Measurements from ENCODE around the gene RNPS1.

The RNPS1 gene, protein sequence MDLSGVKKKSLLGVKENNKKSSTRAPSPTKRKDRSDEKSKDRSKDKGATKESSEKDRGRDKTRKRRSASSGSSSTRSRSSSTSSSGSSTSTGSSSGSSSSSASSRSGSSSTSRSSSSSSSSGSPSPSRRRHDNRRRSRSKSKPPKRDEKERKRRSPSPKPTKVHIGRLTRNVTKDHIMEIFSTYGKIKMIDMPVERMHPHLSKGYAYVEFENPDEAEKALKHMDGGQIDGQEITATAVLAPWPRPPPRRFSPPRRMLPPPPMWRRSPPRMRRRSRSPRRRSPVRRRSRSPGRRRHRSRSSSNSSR

GRCh38 chr16:2267913-2268666, at the start of gene RNPS1:
TSS of gene RNPS1 (minus strand) at chr16:2268126. CDS start at chr16:2264643, 3,483 bp downstream.
- DNase-seq = peak; percentile 80

GRCh38 chr16:2317231-2318020, 49.5 kb upstream of the RNPS1 start:
- no peak for DNase-seq

DNA sequence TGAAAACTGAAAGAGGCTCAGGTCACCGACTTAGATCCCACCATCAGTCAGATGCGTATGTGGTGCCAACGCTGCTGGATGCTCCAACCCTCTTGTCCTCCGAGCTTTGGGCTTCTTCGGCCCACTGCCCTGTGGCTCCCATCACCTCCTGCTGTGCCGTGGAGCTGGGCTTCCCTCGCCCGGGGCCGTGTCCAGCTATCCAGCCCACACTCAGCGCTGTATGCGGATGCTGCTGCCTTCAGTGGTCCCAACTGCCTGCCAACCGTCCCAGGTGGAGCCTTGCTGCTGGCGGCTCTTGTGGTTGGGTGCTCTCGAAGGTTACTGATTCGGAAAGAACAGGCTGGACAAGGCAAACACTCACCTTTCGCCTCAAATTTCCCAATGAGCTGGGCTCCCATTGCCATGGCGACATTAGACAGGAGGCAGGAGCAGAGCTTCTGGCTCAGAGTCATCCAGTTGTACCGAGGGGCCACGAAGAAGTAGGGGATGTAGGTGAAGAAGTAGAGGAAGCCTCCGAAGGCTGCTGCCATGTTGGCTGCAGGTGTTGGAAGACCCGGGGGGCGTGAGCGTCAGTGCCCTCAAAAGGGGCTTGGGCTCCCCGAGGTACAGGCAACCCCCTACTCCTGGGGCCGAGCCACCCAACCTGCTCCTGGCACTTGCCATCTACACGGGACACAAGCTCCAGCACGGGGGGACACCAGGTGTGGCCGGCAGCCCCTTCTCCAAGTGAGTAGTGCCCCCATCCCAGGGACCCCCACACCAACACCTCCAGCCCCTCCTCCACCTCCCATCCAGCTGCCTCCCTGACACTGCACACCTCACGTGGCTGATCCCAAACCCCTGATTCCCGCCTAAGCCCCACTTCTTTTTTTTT, 40.4 kb upstream of the RNPS1 start:
- DNase-seq = peak; percentile 77

GRCh38 chr16:2299915-2300192, 31.9 kb upstream of the RNPS1 start:
- DNase-seq = no peak

DNA sequence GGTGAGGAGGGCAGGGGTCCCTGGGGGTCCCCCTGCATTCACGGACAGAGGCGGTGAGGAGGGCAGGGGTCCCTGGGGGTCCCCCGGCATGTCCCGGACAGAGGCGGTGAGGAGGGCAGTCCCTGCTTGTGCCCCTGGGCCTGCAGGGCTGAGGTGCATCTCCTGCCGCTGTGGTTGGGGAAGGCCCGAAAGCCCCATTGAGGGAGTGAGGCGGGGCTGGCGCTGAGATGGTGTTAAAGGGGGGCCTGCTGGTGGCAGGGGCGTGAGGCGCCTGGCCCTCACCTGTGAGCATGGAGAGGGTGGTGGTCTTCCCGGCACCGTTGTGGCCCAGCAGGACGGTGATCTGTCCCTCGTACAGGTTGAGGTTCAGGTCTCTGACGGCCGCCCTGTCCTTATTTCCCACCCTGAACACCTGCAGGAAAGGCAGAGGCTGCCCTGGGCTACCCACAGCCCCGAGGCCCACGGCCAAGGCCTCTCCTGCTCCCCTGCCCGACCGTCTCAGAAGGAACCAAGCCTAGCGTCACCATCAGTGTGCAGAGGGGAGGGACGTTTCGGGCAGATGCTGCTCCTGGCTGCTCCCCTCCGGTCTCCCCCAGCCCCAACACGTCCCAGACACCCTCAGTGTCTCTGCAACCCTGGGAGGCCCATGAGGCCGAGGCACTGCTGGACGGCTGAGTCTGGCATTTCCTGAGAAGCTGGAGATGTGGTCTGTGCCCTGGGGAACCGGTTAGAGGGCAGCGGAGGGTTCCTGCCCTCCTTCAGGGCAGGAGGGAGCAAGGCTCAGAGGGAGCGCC, 31.4 kb upstream of the RNPS1 start:
- DNase-seq = no peak

- DNase-seq = no peak
Measured at GRCh38 chr16:2298621-2299020, 30.7 kb upstream of the RNPS1 start.

DNA sequence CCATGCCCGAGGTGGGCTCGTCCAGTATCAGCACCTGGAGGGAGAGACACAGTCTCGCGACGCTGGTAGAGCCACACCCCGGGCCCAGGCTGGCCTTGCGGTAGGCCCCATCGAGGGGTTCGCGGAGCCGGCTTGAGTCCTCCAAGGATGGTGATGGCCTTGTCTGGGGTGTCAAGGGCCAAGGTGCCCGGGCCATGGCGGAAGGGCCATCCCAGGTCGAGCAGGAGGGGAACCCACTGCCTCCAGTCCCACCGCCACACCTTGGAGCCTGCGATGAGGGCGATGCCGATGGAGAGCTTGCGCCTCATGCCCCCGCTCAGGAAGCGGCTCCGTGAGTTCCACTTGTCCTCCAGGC, 29.6 kb upstream of the RNPS1 start:
- DNase-seq = no peak

- no peak for DNase-seq
Measured at GRCh38 chr16:2296661-2297505, 29.0 kb upstream of the RNPS1 start.

- no peak for DNase-seq
Measured at GRCh38 chr16:2295056-2295798, 27.3 kb upstream of the RNPS1 start.

DNA sequence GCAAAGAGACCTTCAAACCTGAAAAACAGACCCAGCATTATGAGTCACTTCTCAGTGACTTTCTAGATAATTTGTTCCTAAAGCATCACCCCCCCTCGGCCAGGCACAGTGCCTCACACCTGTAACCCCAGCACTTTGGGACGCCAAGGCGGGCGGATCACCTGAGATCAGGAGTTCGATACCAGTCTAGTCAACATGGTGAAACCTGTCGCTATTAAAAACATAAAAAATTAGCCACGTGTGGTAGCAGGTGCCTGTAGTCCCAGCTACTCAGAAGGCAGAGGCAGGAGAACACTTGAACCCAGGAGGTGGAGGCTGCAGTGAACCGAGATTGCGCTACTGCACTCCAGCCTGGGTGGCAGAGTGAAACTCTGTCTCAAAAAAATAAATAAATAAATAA, 24.3 kb upstream of the RNPS1 start:
- no peak for DNase-seq

DNA sequence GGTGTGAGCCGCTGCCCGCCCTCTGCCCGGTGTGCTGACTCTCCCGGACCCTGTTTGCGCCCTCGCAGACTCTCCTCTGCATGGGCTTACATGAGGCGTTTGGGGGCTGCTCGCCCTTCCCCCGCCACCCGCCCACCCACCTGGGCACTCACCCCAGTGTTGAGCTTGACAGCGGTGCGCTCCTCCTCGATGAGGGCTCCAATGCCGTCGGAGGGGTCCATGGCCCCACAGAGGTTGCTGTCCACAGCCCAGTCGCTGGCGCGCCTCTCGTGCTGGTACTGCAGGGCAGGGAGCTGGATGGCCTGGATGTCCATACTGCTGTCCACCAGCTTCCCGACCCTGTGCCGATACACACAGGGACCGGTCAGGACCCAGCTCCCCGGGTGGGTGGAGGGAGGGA, 21.4 kb upstream of the RNPS1 start:
- no peak for DNase-seq

DNA sequence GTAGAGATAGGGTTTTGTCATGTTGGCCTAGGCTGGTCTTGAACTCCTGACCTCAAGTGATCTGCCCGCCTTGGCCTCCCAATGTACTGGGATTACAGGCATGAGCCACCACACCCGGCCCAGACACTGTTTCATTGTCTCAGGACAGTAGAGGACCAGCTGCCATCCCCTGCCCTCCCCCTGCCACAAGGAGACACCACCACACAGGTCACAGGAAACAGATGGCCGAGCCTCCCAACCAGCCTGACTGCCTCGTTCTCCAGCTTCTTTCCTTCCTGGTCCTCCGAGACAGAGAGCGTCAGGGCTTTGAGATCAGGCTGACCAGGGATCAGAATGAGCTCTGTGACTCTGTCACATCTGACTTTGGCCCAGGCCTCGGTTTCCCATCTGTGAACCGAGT, 20.8 kb upstream of the RNPS1 start:
- no peak for DNase-seq

- DNase-seq = no peak
Measured at GRCh38 chr16:2287916-2288547, 20.1 kb upstream of the RNPS1 start.

- no peak for DNase-seq
Measured at GRCh38 chr16:2286550-2286949, 18.6 kb upstream of the RNPS1 start.

GRCh38 chr16:2285731-2286191, 17.8 kb upstream of the RNPS1 start:
- no peak for DNase-seq

DNA sequence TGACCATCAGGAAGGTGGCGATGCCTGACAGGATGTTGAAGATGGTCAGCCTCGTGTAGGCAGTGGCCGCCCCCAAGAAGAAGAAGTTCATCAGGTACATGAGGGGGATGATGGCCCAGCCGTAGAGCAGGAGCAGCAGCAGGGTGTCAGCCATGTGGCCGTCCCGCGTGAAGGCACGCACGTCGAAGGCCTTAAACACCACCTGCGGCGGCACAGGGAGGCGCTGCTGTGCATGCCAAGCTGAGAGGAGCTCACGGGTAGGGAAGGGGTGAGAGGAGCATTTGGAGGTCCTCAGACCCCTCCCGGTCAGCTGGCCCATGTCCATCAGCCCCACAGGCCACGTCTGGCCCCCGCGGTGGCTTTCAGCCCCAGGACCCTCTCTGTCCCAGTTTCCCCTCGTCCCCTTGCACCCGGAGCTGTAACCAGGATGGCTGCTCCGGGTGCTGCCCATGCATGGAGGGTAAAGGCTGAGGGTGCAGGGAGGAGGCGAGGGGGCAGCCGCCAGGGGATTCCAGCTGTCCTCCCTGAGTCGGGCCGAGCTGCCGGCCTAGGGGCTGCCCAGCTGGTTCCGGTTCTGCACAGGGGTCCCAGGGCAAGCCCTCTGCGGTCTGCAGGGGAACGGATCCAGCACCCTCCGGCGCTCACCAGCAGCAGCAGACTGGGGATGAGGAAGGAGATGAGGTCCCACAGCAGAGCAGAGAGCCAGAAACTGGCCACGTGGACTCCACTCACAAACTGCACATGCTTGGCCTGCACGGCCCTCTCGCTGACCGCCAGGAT, 17.1 kb upstream of the RNPS1 start:
- no peak for DNase-seq

DNA sequence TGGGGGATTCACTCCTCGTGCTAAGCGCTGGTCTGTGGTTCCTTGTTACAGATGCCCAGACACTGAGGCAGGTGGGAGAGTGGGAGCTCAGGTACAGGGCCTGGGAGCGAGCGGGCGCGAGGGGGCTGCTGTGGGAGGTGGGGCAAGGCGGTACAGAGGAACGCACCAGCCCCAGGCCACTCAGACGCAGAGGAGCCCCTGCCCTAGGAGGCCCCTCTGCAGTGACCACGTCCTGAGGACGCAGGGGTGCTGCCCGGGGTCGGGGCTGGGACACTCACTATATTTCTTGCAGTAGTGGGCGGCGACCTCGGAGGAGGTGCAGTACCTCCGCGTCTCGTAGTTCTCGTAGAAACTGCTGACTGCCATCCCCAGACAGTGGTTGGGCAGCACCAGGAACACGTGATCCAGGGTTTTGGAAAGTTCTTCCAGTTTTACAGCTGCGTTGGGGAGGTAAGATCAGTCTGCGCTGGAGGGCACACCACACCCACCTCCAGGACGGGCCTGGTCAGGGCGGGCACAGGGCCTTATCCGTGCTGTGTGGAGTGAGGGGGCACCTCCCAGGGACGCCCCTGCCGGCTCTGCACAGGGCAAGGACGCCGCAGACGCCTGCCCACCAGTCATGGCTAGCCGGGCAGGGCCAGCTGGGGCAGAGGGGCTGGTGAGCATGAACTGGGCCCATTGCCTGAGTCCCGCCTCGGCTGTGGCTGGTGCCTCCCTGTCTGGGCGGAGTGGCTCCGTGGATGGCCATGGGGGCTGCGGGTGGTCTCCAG, 16.3 kb upstream of the RNPS1 start:
- DNase-seq = no peak

DNA sequence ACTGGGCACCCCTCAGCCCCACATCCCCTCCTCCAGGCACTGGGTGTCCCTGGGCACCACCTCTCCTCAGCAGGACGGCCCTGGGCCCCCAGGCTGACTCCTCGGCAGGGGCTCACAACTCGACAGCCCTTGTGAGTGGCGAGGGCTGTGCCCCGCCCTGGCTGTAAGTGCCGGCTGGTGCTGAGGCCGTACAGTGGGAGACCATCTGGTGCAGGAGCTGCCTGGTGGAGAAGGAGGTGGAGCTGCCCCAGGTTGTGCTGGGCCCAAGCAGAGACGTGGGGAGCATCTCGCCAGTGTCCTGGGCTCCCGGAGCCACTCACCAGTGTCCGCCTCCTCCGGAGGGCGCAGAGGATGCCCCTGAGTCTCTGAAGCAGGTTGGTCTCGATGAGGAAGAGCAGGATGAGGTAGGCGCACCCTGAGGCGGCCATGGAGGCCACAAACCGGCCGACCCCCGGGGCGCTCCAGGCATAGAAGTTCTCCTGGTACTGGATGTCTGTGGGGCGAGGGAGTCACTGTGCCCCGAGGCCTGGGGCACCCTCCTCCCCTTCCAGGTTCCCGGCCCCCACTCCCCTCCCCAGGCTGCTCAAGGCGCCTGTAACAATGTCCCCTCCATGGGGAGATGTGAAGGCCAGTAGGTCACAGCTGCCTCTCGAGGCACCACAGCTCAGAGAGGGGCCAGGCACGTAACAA, 15.1 kb upstream of the RNPS1 start:
- DNase-seq = no peak

Measured in DMS79 (cell line).